OCI-LY7 (cell line): ENCODE results near the gene TOR1AIP1. TPM values are rescaled to one million over a fixed set of nuclear protein-coding genes. Genes with fewer than 3 reads are reported as not detected.

Experiments
- BruUV-seq: library from RNA; stranded (reverse); fragments of 400-500 nt; replicated peaks from 2 replicates; lab custom pipeline; 2021; lab: Mats Ljungman, UMichigan
- CTCF ChIA-PET: fragments of 300-600 bp; sonication (Branson Sonifier 250); formaldehyde crosslinking; loops from one replicate; lab custom pipeline; 2022; ENCODE audit warnings: antibody characterized with exemption; ENCODE audit not compliant: unreplicated experiment; lab: Charles Lee
- POLR2A ChIA-PET: fragments of 300-600 bp; sonication (Branson Sonifier 250); formaldehyde crosslinking; loops from one replicate; lab custom pipeline; 2022; ENCODE audit warnings: antibody characterized with exemption; lab: Charles Lee
- DNase-seq: peaks from one replicate; pipeline ENCODE4 v3.0.0-alpha.2; 2015; ENCODE audit warnings: low spot score
- H2AFZ ChIP-seq: fragments of 200-600 bp; sonication (generic), shearing (Covaris generic); 2 replicates; pipeline ENCODE4 v1.6.1; 2014; ENCODE audit warnings: mild to moderate bottlenecking, antibody characterized with exemption, low read length, moderate library complexity
- H3K27ac ChIP-seq: fragments of 200-600 bp; sonication (generic); 2 replicates; pipeline ENCODE4 v1.5.1; 2014; ENCODE audit warnings: mixed run types, low read depth, mild to moderate bottlenecking, moderate library complexity, low read length, inconsistent platforms; ENCODE audit not compliant: poor library complexity, severe bottlenecking
- H3K36me3 ChIP-seq: fragments of 200-600 bp; sonication (generic); 2 replicates; pipeline ENCODE4 v1.6.1; 2014; ENCODE audit warnings: mild to moderate bottlenecking, antibody characterized with exemption, low read length, moderate library complexity, mixed read lengths; ENCODE audit not compliant: insufficient read depth
- H3K4me1 ChIP-seq: fragments of 200-600 bp; sonication (generic); 2 replicates; pipeline ENCODE4 v1.5.1; 2014; ENCODE audit warnings: mild to moderate bottlenecking, low read length; ENCODE audit not compliant: insufficient read depth, poor library complexity, severe bottlenecking
- H3K4me2 ChIP-seq: fragments of 200-600 bp; sonication (generic); 2 replicates; pipeline ENCODE4 v1.6.1; 2014; ENCODE audit warnings: mild to moderate bottlenecking, low read length
- H3K4me3 ChIP-seq: fragments of 200-600 bp; sonication (generic); 2 replicates; pipeline ENCODE4 v1.5.1; 2014; ENCODE audit warnings: mild to moderate bottlenecking, low read depth, low read length; ENCODE audit not compliant: poor library complexity, severe bottlenecking
- H3K79me2 ChIP-seq: fragments of 200-600 bp; sonication (generic); 2 replicates; pipeline ENCODE4 v1.6.1; 2016; ENCODE audit warnings: low read depth, mild to moderate bottlenecking, low read length, moderate library complexity, mixed read lengths; ENCODE audit not compliant: insufficient read depth
- H3K9me2 ChIP-seq: fragments of 200-600 bp; sonication (generic); 2 replicates; pipeline ENCODE4 v1.6.1; 2016; ENCODE audit warnings: mild to moderate bottlenecking, low read length, mixed read lengths; ENCODE audit not compliant: insufficient read depth
- H3K9me3 ChIP-seq: fragments of 200-600 bp; sonication (generic); 2 replicates; pipeline ENCODE4 v1.6.1; 2014; ENCODE audit warnings: mild to moderate bottlenecking, mixed run types, low read length, mixed read lengths
- H4K20me1 ChIP-seq: fragments of 200-600 bp; sonication (generic); 2 replicates; pipeline ENCODE4 v1.6.1; 2014; ENCODE audit warnings: mild to moderate bottlenecking, antibody characterized with exemption, low read length, moderate library complexity, mixed read lengths; ENCODE audit not compliant: insufficient read depth
- CTCF ChIP-seq: fragments of 200-600 bp; sonication (generic); conservative IDR thresholded peaks from 2 replicates; pipeline ENCODE4 v1.5.1; 2014; ENCODE audit warnings: mild to moderate bottlenecking, antibody characterized with exemption, low read length, moderate library complexity, mixed read lengths
- EZH2phosphoT487 ChIP-seq: fragments of 200-600 bp; sonication (generic); IDR thresholded peaks from 2 replicates; pipeline ENCODE4 v1.6.1; 2018; ENCODE audit warnings: low read depth, borderline replicate concordance, mild to moderate bottlenecking, mixed run types, antibody characterized with exemption, low read length, moderate library complexity, mixed read lengths
- intact Hi-C: fragments of 100-400 bp; cut with micrococcal nuclease; formaldehyde crosslinking; loops from one replicate; pipeline ENCODE4 v1.10.0; 2022; ENCODE audit not compliant: unreplicated experiment
- total RNA-seq, 2 experiments: library from RNA; depleted of rRNA in 1 of 2; stranded (reverse); fragments of >200 nt in 1 of 2; shearing (Covaris generic) in 1 of 2; gene quantifications; 2 replicates each; pipeline ENCODE4 v1.2.3, GENCODE V29; 2014 to 2022

TOR1AIP1 gene
- total RNA-seq, 2 experiments from 2014 or later = 11.0 to 14.5 TPM

GRCh38 chr1:179950651-179951050 lies 68.6 kb downstream of the TOR1AIP1 start:
- DNase-seq = no peak
- Histone ChIP-seq H3K36me3 (no peaks in the 10 kb centered on the region), H3K4me3 (no peak overlapping the region), H3K9me2 (no peaks in the 10 kb centered on the region), H3K4me2 (no peak overlapping the region), H3K4me1 (peaks cover 24% of the 10 kb centered on the region), H2AFZ (no peak overlapping the region), H3K79me2 (peaks cover 9% of the 10 kb centered on the region), H3K9me3 (no peaks in the 10 kb centered on the region), H4K20me1 (peaks cover 5% of the 10 kb centered on the region; the same call in 1 of the 2 replicates), H3K27ac (no peak overlapping the region)
- intact Hi-C loops = loop anchor here (10.0 kb wide), 2 partner anchors 204 to 916 kb away; partner anchors contain the start of gene QSOX1
- ChIA-PET CTCF (interaction anchor here (1.1 kb wide), 1 partner anchor 218 kb away, joined by 4 read pairs; no protein-coding TSS in a partner anchor), POLR2A (interaction anchor here (1.3 to 2.4 kb wide), 3 partner anchors 12 to 68 kb away, joined by 3 to 11 read pairs (median 9); partner anchors contain the start of gene TOR1AIP1)
- BruUV-seq = no TSS peak
- TF ChIP-seq EZH2phosphoT487 = no peak
- TF ChIP-seq CTCF = no peak

GRCh38 chr1:179951383-179952144 lies 69.5 kb downstream of the TOR1AIP1 start:
- Histone ChIP-seq H3K79me2 (peaks cover 18% of the 10 kb centered on the region), H3K27ac (peak overlapping the region; percentile 15), H4K20me1 (peaks cover 13% of the 10 kb centered on the region; the same call in 1 of the 2 replicates), H3K36me3 (no peaks in the 10 kb centered on the region), H3K4me1 (peaks cover 30% of the 10 kb centered on the region), H3K4me3 (no peak overlapping the region), H2AFZ (peak overlapping the region; percentile 98), H3K9me2 (no peaks in the 10 kb centered on the region), H3K9me3 (no peaks in the 10 kb centered on the region), H3K4me2 (peak overlapping the region; percentile 45)
- ChIA-PET CTCF (interaction anchor here (1.1 kb wide), 1 partner anchor 217 kb away, joined by 4 read pairs; no protein-coding TSS in a partner anchor), POLR2A (interaction anchor here (0.7 to 2.4 kb wide), 9 partner anchors 11 to 514 kb away, joined by 3 to 11 read pairs (median 3); partner anchors contain the start of gene TOR1AIP1)
- no TSS peak for BruUV-seq
- TF ChIP-seq CTCF (no peak), EZH2phosphoT487 (no peak)
- peak; percentile 10 for DNase-seq
- intact Hi-C loops = loop anchor here (10.0 kb wide), 2 partner anchors 203 to 917 kb away; partner anchors contain the start of gene QSOX1
